Coronary artery (tissue), 2 donors: ENCODE measurements around the gene TBC1D1.

ENCODE experiments used
- DNase-seq: peaks from one replicate; pipeline ENCODE4 v3.0.0-alpha.2; 2017; ENCODE audit warnings: low spot score
- H3K27ac ChIP-seq, 2 donors: fragments of 200-600 bp; sonication (generic); one replicate each; pipeline ENCODE4 v1.5.1; 2016 to 2019
- H3K4me3 ChIP-seq: fragments of 200-600 bp; sonication (generic); 2 replicates; pipeline ENCODE4 v1.5.1; 2016; ENCODE audit warnings: mild to moderate bottlenecking, moderate library complexity
- CTCF ChIP-seq: fragments of 200-600 bp; sonication (generic); IDR thresholded peaks from one replicate; pipeline ENCODE4 v1.5.1; 2019; ENCODE audit warnings: antibody characterized with exemption

Gene TBC1D1

DNA sequence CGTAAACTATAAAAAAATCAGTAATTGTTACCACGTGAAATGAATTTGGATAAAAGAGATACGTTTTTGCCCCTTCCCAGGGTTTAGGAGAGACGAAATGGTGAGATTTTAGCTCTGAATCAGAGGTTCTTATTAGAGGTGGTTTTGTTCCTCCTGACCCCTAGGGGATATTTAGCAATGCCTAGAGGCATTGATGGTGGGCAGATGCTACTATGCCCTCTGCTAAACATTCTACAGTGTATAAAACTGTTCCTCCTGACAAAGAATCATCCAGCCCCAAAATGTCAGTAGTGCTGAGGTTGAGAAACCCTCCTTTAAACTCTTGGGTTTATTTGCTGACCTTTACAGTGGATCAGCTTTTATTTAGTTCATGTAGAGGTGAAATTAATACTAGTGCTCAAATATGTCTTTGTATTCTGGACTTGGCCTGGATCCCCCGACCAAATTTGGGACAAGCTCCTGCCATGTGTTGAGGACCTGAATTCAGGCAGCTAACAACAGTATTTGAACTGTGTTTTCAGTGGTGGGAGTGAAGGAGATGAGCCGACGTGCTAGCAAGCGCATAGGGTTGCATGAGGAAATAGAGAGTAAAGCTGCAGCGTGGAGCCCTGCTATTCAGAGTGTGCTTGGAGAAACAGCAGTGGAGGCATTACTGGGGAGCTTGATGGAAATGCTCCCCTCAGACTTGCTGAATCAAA, 195.4 kb downstream of the TBC1D1 start:
- no peak for DNase-seq
- Histone ChIP-seq H3K4me3 (no peak overlapping the region), H3K27ac (peak overlapping the region in 1 of 2 donors; percentile 36)
- no peak for TF ChIP-seq CTCF

GRCh38 chr4:38086849-38087226, 196.0 kb downstream of the TBC1D1 start:
- H3K4me3 ChIP-seq, result no peak overlapping the region
- DNase-seq, result no peak
- H3K27ac ChIP-seq, result no peak overlapping the region
- TF ChIP-seq CTCF, result no peak

DNA sequence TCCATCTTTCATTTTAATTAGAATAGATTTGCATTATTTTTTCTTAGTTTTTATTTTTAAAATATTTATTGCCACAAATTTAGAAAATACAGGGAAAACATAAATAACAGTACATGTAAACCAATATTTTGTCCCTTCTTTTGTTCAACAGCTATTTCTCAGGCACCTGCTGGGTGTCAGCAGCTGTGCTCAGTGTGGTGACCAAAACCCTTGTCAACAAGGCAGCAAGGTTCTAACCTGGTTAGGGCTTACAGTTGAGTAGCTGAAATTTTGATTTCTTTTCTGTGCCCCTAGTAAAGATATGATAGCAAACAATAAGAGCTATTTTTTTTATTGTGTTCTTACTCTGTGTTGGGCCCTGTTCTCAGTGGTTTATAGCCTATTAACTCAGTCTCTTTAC, 197.4 kb downstream of the TBC1D1 start:
- no peak overlapping the region for H3K27ac ChIP-seq
- TF ChIP-seq CTCF, result no peak

DNA sequence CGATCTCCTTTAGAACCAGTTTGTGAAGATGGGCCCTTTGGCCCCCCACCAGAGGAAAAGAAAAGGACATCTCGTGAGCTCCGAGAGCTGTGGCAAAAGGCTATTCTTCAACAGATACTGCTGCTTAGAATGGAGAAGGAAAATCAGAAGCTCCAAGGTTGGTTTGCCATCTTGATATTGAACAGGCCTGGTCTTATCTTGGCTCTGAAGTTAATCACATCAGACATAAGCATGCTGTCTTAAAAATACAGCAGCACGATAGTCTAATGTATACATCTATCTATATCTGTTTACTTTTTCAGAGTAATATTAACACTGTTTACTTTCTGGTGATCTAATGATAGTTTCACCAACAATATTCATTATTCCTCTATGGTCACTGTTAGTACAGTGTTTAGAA, 199.1 kb downstream of the TBC1D1 start:
- no peak overlapping the region for H3K27ac ChIP-seq
- TF ChIP-seq CTCF, result no peak
- H3K4me3 ChIP-seq, result no peak overlapping the region
- DNase-seq, result no peak

More for the DNA sequence above, 197.4 kb downstream of the TBC1D1 start:
- no peak overlapping the region for H3K4me3 ChIP-seq
- no peak for DNase-seq

GRCh38 chr4:38090455-38091246, 199.8 kb downstream of the TBC1D1 start:
- no peak overlapping the region for H3K4me3 ChIP-seq
- TF ChIP-seq CTCF, result no peak
- DNase-seq, result no peak

GRCh38 chr4:38091636-38092035, 200.8 kb downstream of the TBC1D1 start:
- H3K4me3 ChIP-seq, result no peak overlapping the region
- H3K27ac ChIP-seq, result no peak overlapping the region
- DNase-seq, result no peak
- TF ChIP-seq CTCF, result no peak

More at GRCh38 chr4:38090455-38091246, 199.8 kb downstream of the TBC1D1 start:
- H3K27ac ChIP-seq, result no peak overlapping the region

DNA sequence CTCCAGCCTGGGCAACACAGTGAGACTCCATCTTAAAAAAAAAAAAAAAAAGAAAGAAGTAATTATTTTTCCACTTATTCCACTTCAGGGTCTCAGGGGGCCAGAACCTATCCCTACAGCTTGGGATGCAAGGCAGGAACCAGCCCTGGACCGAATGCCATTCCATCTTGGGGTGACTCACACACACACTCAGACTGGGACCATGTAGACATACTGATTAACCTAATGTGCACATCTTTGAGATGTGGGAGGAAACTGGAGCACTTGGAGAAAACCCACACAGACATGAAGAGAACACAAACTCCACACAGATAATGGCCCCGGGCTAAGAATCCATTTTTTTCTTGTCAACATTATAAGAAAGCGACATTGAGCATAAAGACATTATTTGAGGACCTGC, 201.8 kb downstream of the TBC1D1 start:
- no peak for DNase-seq
- no peak for TF ChIP-seq CTCF
- H3K27ac ChIP-seq, result no peak overlapping the region
- H3K4me3 ChIP-seq, result no peak overlapping the region
